GM21447 (cell line): ENCODE data around the gene MDM2.
"Not testable (repeated sequence)": the region's sequence is repeated elsewhere in the genome, so short reads cannot be mapped to it uniquely, and the experiment has no call there.

Source experiments
- ATAC-seq: cut with Tn5 transposase; IDR thresholded peaks from one replicate; pipeline ENCODE4 v1.9.1; 2021; ENCODE audit not compliant: unreplicated experiment

MDM2 gene

GRCh38 chr12:68850390-68850789, 42.4 kb downstream of the MDM2 start:
- ATAC-seq: no peak

GRCh38 chr12:68851592-68852306, 43.8 kb downstream of the MDM2 start:
- ATAC-seq: no peak

GRCh38 chr12:68853396-68854077, 45.6 kb downstream of the MDM2 start:
- no peak for ATAC-seq

- no peak for ATAC-seq
Measured at GRCh38 chr12:68854078-68854468, 46.1 kb downstream of the MDM2 start.

GRCh38 chr12:68854554-68854953, 46.6 kb downstream of the MDM2 start:
- no peak for ATAC-seq

- ATAC-seq: no peak
Measured at GRCh38 chr12:68855111-68855510, 47.1 kb downstream of the MDM2 start.

- no peak for ATAC-seq
Measured at GRCh38 chr12:68855771-68856170, 47.8 kb downstream of the MDM2 start.

- ATAC-seq: no peak
Measured at GRCh38 chr12:68856510-68856909, 48.5 kb downstream of the MDM2 start.

GRCh38 chr12:68861890-68862289, 53.9 kb downstream of the MDM2 start:
- no peak for ATAC-seq

GRCh38 chr12:68863109-68863770, 55.3 kb downstream of the MDM2 start:
- ATAC-seq: no peak

- not testable (repeated sequence) for ATAC-seq
Measured at GRCh38 chr12:68863886-68864454, 56.0 kb downstream of the MDM2 start.

- ATAC-seq: no peak
Measured at GRCh38 chr12:68864604-68865003, 56.6 kb downstream of the MDM2 start.

GRCh38 chr12:68865399-68866164, 57.6 kb downstream of the MDM2 start:
- no peak for ATAC-seq

- no peak for ATAC-seq
Measured at GRCh38 chr12:68866950-68867349, 59.0 kb downstream of the MDM2 start.

GRCh38 chr12:68867606-68868005, 59.6 kb downstream of the MDM2 start:
- no peak for ATAC-seq

GRCh38 chr12:68868043-68868790, 60.2 kb downstream of the MDM2 start:
- ATAC-seq: no peak

- ATAC-seq: no peak
Measured at GRCh38 chr12:68870011-68870410, 62.0 kb downstream of the MDM2 start.

- ATAC-seq: no peak
Measured at GRCh38 chr12:68870443-68870842, 62.5 kb downstream of the MDM2 start.

- ATAC-seq: no peak
Measured at GRCh38 chr12:68871396-68871795, 63.4 kb downstream of the MDM2 start.

GRCh38 chr12:68871921-68872320, 63.9 kb downstream of the MDM2 start:
- ATAC-seq: peak; percentile 67
